LNCaP clone FGC (cell line): Measurements from ENCODE around the gene ACTR3C.

ENCODE experiments used
- DNase-seq: peaks from one replicate; pipeline ENCODE4 v3.0.0-alpha.2; 2011; ENCODE audit warnings: low read depth
- H3K4me3 ChIP-seq: 2 replicates; pipeline ENCODE4 v1.5.1; 2011; ENCODE audit warnings: mild to moderate bottlenecking, low read depth, low read length, control low read depth
- CTCF ChIP-seq: IDR thresholded peaks from 2 replicates; pipeline ENCODE4 v1.5.1; 2012; ENCODE audit warnings: mild to moderate bottlenecking; ENCODE audit not compliant: control insufficient read depth, insufficient read depth; ENCODE audit errors: extremely low read depth

Gene ACTR3C

GRCh38 chr7:150358433-150358832 is 35.1 kb upstream of the ACTR3C start:
- no peak overlapping the region for H3K4me3 ChIP-seq
- no peak for TF ChIP-seq CTCF
- no peak for DNase-seq

GRCh38 chr7:150357771-150358427 is 34.6 kb upstream of the ACTR3C start:
- no peak overlapping the region for H3K4me3 ChIP-seq
- no peak for DNase-seq
- no peak for TF ChIP-seq CTCF

GRCh38 chr7:150357270-150357669 is 33.9 kb upstream of the ACTR3C start:
- no peak overlapping the region for H3K4me3 ChIP-seq
- no peak for DNase-seq
- TF ChIP-seq CTCF, result no peak

GRCh38 chr7:150356265-150356897 is 33.0 kb upstream of the ACTR3C start:
- H3K4me3 ChIP-seq, result no peak overlapping the region
- peak; percentile 55 for TF ChIP-seq CTCF
- no peak for DNase-seq

- no peak overlapping the region for H3K4me3 ChIP-seq
- no peak for TF ChIP-seq CTCF
- no peak for DNase-seq
These were observed 32.3 kb upstream of the ACTR3C start for GRCh38 chr7:150355666-150356059.

GRCh38 chr7:150351587-150352194 is 28.3 kb upstream of the ACTR3C start:
- H3K4me3 ChIP-seq, result no peak overlapping the region
- no peak for DNase-seq
- TF ChIP-seq CTCF, result no peak
